ENCODE results near the gene GRIN3A. TPM values are rescaled to one million over a fixed set of nuclear protein-coding genes. Genes with fewer than 3 reads are reported as not detected.

Gene GRIN3A
- total and polyA plus RNA-seq, 7 donors, result under 0.01 to 1.2 (median 0.25) TPM; not detected in 1

- Histone ChIP-seq H3K9me3 (no peaks in the 10 kb centered on the region), H3K4me1 (no peaks in the 10 kb centered on the region), H3K27ac (no peak overlapping the region), H3K4me3 (no peak overlapping the region), H3K27me3 (no peaks in the 10 kb centered on the region), H3K36me3 (no peaks in the 10 kb centered on the region)
- no peak for DNase-seq
- intact Hi-C loops (cut with DNase I), result no loop called here
- TF ChIP-seq POLR2AphosphoS5 (IDR thresholded peaks at IDR 0.05), result no peak
- TF ChIP-seq CTCF (IDR thresholded peaks at IDR 0.05), result no peak
- no peak for TF ChIP-seq EP300 (IDR thresholded peaks at IDR 0.05)
- no peak for TF ChIP-seq POLR2A (IDR thresholded peaks at IDR 0.05)
- 79 to 87% methylated on average over 2 of the region's 2 CpGs for WGBS, 2 donors
These were observed 55.2 kb downstream of the GRIN3A start for GRCh38 chr9:101683236-101683635.

GRCh38 chr9:101677861-101678260 lies 60.6 kb downstream of the GRIN3A start:
- intact Hi-C loops (cut with DNase I), result no loop called here
- H3K9me3 ChIP-seq, result no peaks in the 10 kb centered on the region
- TF ChIP-seq POLR2A (IDR thresholded peaks at IDR 0.05), result no peak
- no peak for TF ChIP-seq POLR2AphosphoS5 (IDR thresholded peaks at IDR 0.05)
- no peak for TF ChIP-seq EP300 (IDR thresholded peaks at IDR 0.05)
- TF ChIP-seq CTCF (IDR thresholded peaks at IDR 0.05), result no peak
- no peak overlapping the region for H3K27ac ChIP-seq
- no peak overlapping the region for H3K4me3 ChIP-seq
- H3K36me3 ChIP-seq, result no peaks in the 10 kb centered on the region
- peaks cover 0 to 12% (median 0%) of the 10 kb centered on the region in 4 donors for H3K4me1 ChIP-seq
- DNase-seq, result no peak
- H3K27me3 ChIP-seq, result no peaks in the 10 kb centered on the region

- 63 to 66% methylated on average over 1 of the region's 1 CpG for WGBS, 2 donors
- Histone ChIP-seq H3K27ac (no peak overlapping the region), H3K4me1 (peaks cover 0 to 22% (median 2%) of the 10 kb centered on the region in 4 donors), H3K9me3 (no peaks in the 10 kb centered on the region), H3K27me3 (no peaks in the 10 kb centered on the region), H3K4me3 (no peak overlapping the region), H3K36me3 (no peaks in the 10 kb centered on the region)
- no peak for TF ChIP-seq POLR2AphosphoS5 (IDR thresholded peaks at IDR 0.05)
- no peak for TF ChIP-seq EP300 (IDR thresholded peaks at IDR 0.05)
- no peak for TF ChIP-seq POLR2A (IDR thresholded peaks at IDR 0.05)
- no peak for TF ChIP-seq CTCF (IDR thresholded peaks at IDR 0.05)
- DNase-seq, result no peak
- intact Hi-C loops (cut with DNase I), result no loop called here
These were observed 63.1 kb downstream of the GRIN3A start for GRCh38 chr9:101675341-101675740.

GRCh38 chr9:101674165-101674564 lies 64.3 kb downstream of the GRIN3A start:
- no peaks in the 10 kb centered on the region for H3K36me3 ChIP-seq
- WGBS, 2 donors, result 16 to 54% methylated on average over 1 of the region's 1 CpG
- H3K4me3 ChIP-seq, result no peak overlapping the region
- peaks cover 0 to 22% (median 2%) of the 10 kb centered on the region in 4 donors for H3K4me1 ChIP-seq
- intact Hi-C loops (cut with DNase I), result no loop called here
- no peaks in the 10 kb centered on the region for H3K27me3 ChIP-seq
- no peak overlapping the region for H3K27ac ChIP-seq
- H3K9me3 ChIP-seq, result no peaks in the 10 kb centered on the region
- TF ChIP-seq EP300 (IDR thresholded peaks at IDR 0.05), result no peak
- no peak for TF ChIP-seq POLR2A (IDR thresholded peaks at IDR 0.05)
- no peak for TF ChIP-seq CTCF (IDR thresholded peaks at IDR 0.05)
- no peak for TF ChIP-seq POLR2AphosphoS5 (IDR thresholded peaks at IDR 0.05)
- DNase-seq, result no peak

- whole genome bisulfite sequencing, 2 donors, result 25 to 60% methylated on average over 2 of the region's 2 CpGs
- TF ChIP-seq CTCF (IDR thresholded peaks at IDR 0.05) (no peak), EP300 (IDR thresholded peaks at IDR 0.05) (no peak), POLR2AphosphoS5 (IDR thresholded peaks at IDR 0.05) (no peak), POLR2A (IDR thresholded peaks at IDR 0.05) (no peak)
- Histone ChIP-seq H3K27ac (no peak overlapping the region), H3K27me3 (no peaks in the 10 kb centered on the region), H3K9me3 (no peaks in the 10 kb centered on the region), H3K4me1 (peaks cover 0 to 22% (median 2%) of the 10 kb centered on the region in 4 donors), H3K4me3 (no peak overlapping the region), H3K36me3 (no peaks in the 10 kb centered on the region)
- intact Hi-C loops (cut with DNase I), result no loop called here
- DNase-seq, result no peak
These were observed 64.8 kb downstream of the GRIN3A start for GRCh38 chr9:101673642-101674041.
